ENCODE results near the gene ATXN1. TPM values are rescaled to one million over a fixed set of nuclear protein-coding genes. Genes with fewer than 3 reads are reported as not detected.
A peak's percentile ranks its signal among the peaks of the same experiment; 100 is the strongest.

ATXN1 gene
- total and polyA plus RNA-seq, 2 of the 13 experiments (the other 11 are each of a cell fraction or from before 2014, with no cell fraction given), result 20.7 to 39.5 TPM

GRCh38 chr6:16691324-16691723 is 69.9 kb downstream of the ATXN1 start:
- no peak overlapping the region for H3K4me2 ChIP-seq (ENCODE audit: low read depth, low read length)

GRCh38 chr6:16690608-16691142 is 70.6 kb downstream of the ATXN1 start:
- Histone ChIP-seq H3K4me3 (replicated peaks in 1 of 3; ENCODE audit: insufficient read depth in 1 of 3, low read depth in 2 of 3, low read length in 3 of 3) (no peak overlapping the region), H3K27ac (ENCODE audit: extremely low read length, insufficient read depth, low read length) (no peak overlapping the region), H2AFZ (ENCODE audit: low read length) (no peak overlapping the region), H3K27me3 (ENCODE audit: control insufficient read depth in 1 of 2, insufficient read depth in 2 of 2, low read length in 2 of 2) (no peaks in the 10 kb centered on the region), H3K36me3 (replicated peaks in 1 of 2; ENCODE audit: control insufficient read depth in 1 of 2, insufficient read depth in 2 of 2, low read length in 2 of 2) (no peaks in the 10 kb centered on the region; a peak in 1 of 5 replicates), H3K9me3 (ENCODE audit: low read length) (no peaks in the 10 kb centered on the region), H3K79me2 (ENCODE audit: insufficient read depth, low read length) (peaks cover 45% of the 10 kb centered on the region), H3K4me1 (ENCODE audit: insufficient read depth, low read length) (peaks cover 43% of the 10 kb centered on the region), H3K4me2 (ENCODE audit: low read depth, low read length) (no peak overlapping the region), H4K20me1 (ENCODE audit: insufficient read depth, low read length) (no peaks in the 10 kb centered on the region), H3K9ac (ENCODE audit: insufficient read depth, low read depth, low read length) (no peak overlapping the region)
- in situ Hi-C loops (cut with HindIII; ENCODE audit: extremely low pct_ligation_motif_present, low pct_unique_long_range_greater_than_20kb), result no loop called here
- CTCF ChIA-PET (ENCODE audit: low intra/inter-chr PET ratio, low total read pairs), result no interaction called here
- DNase-seq (ENCODE audit: low spot score) (peak; percentile 72), FAIRE-seq (no peak), ATAC-seq (peak; percentile 65)
- POLR2A ChIA-PET, result interaction anchor here (0.9 to 1.8 kb wide), 2 partner anchors 8 to 38 kb away, joined by 3 to 9 read pairs; no protein-coding TSS in a partner anchor
- 65% methylated on average over 7 of the region's 7 CpGs for WGBS (ENCODE audit: low lambda C conversion rate)
- intact Hi-C loops (cut with micrococcal nuclease; ENCODE audit: unreplicated experiment), result no loop called here
- no TSS peak for BruUV-seq (replicated peaks)
- TF ChIP-seq, protein P1, sequence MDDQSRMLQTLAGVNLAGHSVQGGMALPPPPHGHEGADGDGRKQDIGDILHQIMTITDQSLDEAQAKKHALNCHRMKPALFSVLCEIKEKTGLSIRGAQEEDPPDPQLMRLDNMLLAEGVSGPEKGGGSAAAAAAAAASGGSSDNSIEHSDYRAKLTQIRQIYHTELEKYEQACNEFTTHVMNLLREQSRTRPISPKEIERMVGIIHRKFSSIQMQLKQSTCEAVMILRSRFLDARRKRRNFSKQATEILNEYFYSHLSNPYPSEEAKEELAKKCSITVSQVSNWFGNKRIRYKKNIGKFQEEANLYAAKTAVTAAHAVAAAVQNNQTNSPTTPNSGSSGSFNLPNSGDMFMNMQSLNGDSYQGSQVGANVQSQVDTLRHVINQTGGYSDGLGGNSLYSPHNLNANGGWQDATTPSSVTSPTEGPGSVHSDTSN (CRISPR knock-in tag; IDR thresholded peaks at IDR 0.05; ENCODE audit: borderline replicate concordance), result no peak
- TF ChIP-seq, protein P2, sequence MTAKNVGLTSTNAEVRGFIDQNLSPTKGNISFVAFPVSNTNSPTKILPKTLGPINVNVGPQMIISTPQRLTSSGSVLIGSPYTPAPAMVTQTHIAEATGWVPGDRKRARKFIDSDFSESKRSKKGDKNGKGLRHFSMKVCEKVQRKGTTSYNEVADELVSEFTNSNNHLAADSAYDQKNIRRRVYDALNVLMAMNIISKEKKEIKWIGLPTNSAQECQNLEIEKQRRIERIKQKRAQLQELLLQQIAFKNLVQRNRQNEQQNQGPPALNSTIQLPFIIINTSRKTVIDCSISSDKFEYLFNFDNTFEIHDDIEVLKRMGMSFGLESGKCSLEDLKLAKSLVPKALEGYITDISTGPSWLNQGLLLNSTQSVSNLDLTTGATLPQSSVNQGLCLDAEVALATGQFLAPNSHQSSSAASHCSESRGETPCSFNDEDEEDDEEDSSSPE (CRISPR knock-in tag; IDR thresholded peaks at IDR 0.05), result no peak
- TF ChIP-seq JUNB (CRISPR knock-in tag; IDR thresholded peaks at IDR 0.05; ENCODE audit: borderline replicate concordance) (no peak; the same call in 1 of the 2 replicates), THAP11 (CRISPR knock-in tag; IDR thresholded peaks at IDR 0.05) (peak; percentile 51; the same call in 1 of the 2 replicates), ZNF121 (CRISPR knock-in tag; IDR thresholded peaks at IDR 0.05) (no peak), IKZF1 (IDR thresholded peaks at IDR 0.05) (no peak), LCORL (IDR thresholded peaks at IDR 0.05) (no peak), LCORL (CRISPR knock-in tag; IDR thresholded peaks at IDR 0.05) (no peak), RXRB (CRISPR knock-in tag; IDR thresholded peaks at IDR 0.05; ENCODE audit: borderline replicate concordance) (peak; percentile 32; the same call in 1 of the 2 replicates), NKX3-1 (CRISPR knock-in tag; IDR thresholded peaks at IDR 0.05) (no peak)
- TF ChIP-seq, protein P3, sequence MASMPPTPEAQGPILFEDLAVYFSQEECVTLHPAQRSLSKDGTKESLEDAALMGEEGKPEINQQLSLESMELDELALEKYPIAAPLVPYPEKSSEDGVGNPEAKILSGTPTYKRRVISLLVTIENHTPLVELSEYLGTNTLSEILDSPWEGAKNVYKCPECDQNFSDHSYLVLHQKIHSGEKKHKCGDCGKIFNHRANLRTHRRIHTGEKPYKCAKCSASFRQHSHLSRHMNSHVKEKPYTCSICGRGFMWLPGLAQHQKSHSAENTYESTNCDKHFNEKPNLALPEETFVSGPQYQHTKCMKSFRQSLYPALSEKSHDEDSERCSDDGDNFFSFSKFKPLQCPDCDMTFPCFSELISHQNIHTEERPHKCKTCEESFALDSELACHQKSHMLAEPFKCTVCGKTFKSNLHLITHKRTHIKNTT (CRISPR knock-in tag; IDR thresholded peaks at IDR 0.05), result no peak
- TF ChIP-seq, protein P4, sequence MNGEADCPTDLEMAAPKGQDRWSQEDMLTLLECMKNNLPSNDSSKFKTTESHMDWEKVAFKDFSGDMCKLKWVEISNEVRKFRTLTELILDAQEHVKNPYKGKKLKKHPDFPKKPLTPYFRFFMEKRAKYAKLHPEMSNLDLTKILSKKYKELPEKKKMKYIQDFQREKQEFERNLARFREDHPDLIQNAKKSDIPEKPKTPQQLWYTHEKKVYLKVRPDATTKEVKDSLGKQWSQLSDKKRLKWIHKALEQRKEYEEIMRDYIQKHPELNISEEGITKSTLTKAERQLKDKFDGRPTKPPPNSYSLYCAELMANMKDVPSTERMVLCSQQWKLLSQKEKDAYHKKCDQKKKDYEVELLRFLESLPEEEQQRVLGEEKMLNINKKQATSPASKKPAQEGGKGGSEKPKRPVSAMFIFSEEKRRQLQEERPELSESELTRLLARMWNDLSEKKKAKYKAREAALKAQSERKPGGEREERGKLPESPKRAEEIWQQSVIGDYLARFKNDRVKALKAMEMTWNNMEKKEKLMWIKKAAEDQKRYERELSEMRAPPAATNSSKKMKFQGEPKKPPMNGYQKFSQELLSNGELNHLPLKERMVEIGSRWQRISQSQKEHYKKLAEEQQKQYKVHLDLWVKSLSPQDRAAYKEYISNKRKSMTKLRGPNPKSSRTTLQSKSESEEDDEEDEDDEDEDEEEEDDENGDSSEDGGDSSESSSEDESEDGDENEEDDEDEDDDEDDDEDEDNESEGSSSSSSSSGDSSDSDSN (CRISPR knock-in tag; IDR thresholded peaks at IDR 0.05), result no peak

More at GRCh38 chr6:16691324-16691723, 69.9 kb downstream of the ATXN1 start:
- Histone ChIP-seq H3K36me3 (replicated peaks in 1 of 2; ENCODE audit: control insufficient read depth in 1 of 2, insufficient read depth in 2 of 2, low read length in 2 of 2) (no peaks in the 10 kb centered on the region; a peak in 1 of 5 replicates), H3K9ac (ENCODE audit: insufficient read depth, low read depth, low read length) (no peak overlapping the region), H3K27ac (ENCODE audit: extremely low read length, insufficient read depth, low read length) (no peak overlapping the region), H3K4me3 (replicated peaks in 1 of 3; ENCODE audit: insufficient read depth in 1 of 3, low read depth in 2 of 3, low read length in 3 of 3) (no peak overlapping the region), H4K20me1 (ENCODE audit: insufficient read depth, low read length) (no peaks in the 10 kb centered on the region), H3K79me2 (ENCODE audit: insufficient read depth, low read length) (peaks cover 48% of the 10 kb centered on the region), H3K9me3 (ENCODE audit: low read length) (no peaks in the 10 kb centered on the region), H3K27me3 (ENCODE audit: control insufficient read depth in 1 of 2, insufficient read depth in 2 of 2, low read length in 2 of 2) (no peaks in the 10 kb centered on the region), H2AFZ (ENCODE audit: low read length) (no peak overlapping the region), H3K4me1 (ENCODE audit: insufficient read depth, low read length) (peaks cover 36% of the 10 kb centered on the region)
- TF ChIP-seq MAFK (conservative IDR thresholded peaks at IDR 0.05 in 1 of 2, IDR thresholded peaks at IDR 0.05 in 1 of 2; ENCODE audit: low read length in 2 of 2) (peak in 1 of 2 experiments; percentile 30; a peak in 1 of 4 replicates), NR2C2 (CRISPR knock-in tag; IDR thresholded peaks at IDR 0.05; ENCODE audit: borderline replicate concordance) (no peak)
- ChIA-PET CTCF (ENCODE audit: low intra/inter-chr PET ratio, low total read pairs) (no interaction called here), POLR2A (interaction anchor here (0.9 to 1.8 kb wide), 2 partner anchors 8 to 38 kb away, joined by 3 to 9 read pairs; no protein-coding TSS in a partner anchor)
- intact Hi-C loops (cut with micrococcal nuclease; ENCODE audit: unreplicated experiment), result no loop called here
- no TSS peak for BruUV-seq (replicated peaks)
- no peak for FAIRE-seq
- no peak for DNase-seq (ENCODE audit: low spot score)
- ATAC-seq, result no peak
- in situ Hi-C loops (cut with HindIII; ENCODE audit: extremely low pct_ligation_motif_present, low pct_unique_long_range_greater_than_20kb), result no loop called here
